Testis (tissue), 2 donors: ENCODE results near the gene CSRNP3.

Source experiments
- CTCF ChIP-seq, 3 experiments: fragments of 450-650 bp in 2 of 3; fragments of 200-600 bp in 1 of 3; sonication (generic) in 1 of 3; IDR thresholded peaks; one replicate each; pipeline ENCODE4 v1.5.1; 2016 to 2019; ENCODE audit warnings: antibody characterized with exemption in 3 of 3, mild to moderate bottlenecking in 2 of 3, moderate library complexity in 1 of 3
- POLR2A ChIP-seq: fragments of 450-650 bp; IDR thresholded peaks from one replicate; pipeline ENCODE4 v1.6.1; 2017; ENCODE audit warnings: antibody characterized with exemption, mild to moderate bottlenecking, moderate library complexity

DNA sequence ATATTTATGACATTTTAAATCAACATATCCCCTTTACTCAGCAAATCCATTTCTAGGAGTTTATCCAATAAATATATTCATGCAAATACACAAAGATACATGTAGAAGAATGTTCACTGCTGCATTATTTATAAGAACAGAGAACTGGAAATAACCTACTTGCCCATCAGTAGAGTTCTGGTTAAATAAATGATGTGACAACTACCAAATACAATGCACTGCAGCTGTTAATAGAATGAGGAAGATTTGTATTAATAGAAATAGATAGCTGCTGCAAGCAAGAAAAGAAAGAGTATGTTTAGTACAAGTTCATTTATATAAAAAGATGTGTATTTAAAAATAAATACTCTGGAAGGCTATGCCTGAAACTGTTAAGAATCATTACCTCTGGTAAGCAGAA lies 49.3 kb upstream of the CSRNP3 start:
- TF ChIP-seq CTCF (IDR thresholded peaks at IDR 0.05) (no peak), POLR2A (no peak)
